GM10266 (cell line): ENCODE data around the gene TBC1D24.
"Not testable (repeated sequence)": the region's sequence is repeated elsewhere in the genome, so short reads cannot be mapped to it uniquely, and the experiment has no call there.

Experiments used
- DNase-seq: peaks from one replicate; pipeline ENCODE4 v3.0.0; 2012; ENCODE audit errors: extremely low spot score
- TF ChIP-seq, protein P1 (sequence below): IDR thresholded peaks from 2 replicates; pipeline ENCODE4 v1.5.1; 2012; ENCODE audit warnings: mild to moderate bottlenecking, low read depth; ENCODE audit not compliant: control insufficient read depth, insufficient read depth; ENCODE audit errors: missing control alignments

Gene TBC1D24

DNA sequence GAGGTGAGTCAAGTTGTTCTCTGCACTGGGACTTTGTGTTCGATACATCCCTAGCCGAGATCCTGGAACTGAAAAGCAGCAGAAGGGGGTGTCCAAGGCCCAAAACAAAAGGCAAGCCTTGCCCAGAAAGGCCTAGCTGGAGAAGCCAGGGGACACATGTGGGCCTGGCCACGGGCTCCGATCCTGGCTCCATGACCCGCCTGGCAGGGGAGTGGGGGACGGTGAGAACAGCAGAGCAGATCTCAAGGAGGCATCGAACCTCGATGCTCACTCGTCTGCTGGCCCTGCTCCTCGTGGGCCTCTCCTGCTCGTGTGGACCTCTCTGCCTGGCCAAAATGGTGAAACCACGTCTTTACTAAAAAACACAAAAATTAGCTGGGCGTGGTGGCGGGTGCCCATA, 36.8 kb upstream of the TBC1D24 start:
- no peak for DNase-seq
- TF ChIP-seq, protein P1, sequence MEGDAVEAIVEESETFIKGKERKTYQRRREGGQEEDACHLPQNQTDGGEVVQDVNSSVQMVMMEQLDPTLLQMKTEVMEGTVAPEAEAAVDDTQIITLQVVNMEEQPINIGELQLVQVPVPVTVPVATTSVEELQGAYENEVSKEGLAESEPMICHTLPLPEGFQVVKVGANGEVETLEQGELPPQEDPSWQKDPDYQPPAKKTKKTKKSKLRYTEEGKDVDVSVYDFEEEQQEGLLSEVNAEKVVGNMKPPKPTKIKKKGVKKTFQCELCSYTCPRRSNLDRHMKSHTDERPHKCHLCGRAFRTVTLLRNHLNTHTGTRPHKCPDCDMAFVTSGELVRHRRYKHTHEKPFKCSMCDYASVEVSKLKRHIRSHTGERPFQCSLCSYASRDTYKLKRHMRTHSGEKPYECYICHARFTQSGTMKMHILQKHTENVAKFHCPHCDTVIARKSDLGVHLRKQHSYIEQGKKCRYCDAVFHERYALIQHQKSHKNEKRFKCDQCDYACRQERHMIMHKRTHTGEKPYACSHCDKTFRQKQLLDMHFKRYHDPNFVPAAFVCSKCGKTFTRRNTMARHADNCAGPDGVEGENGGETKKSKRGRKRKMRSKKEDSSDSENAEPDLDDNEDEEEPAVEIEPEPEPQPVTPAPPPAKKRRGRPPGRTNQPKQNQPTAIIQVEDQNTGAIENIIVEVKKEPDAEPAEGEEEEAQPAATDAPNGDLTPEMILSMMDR, result no peak

DNA sequence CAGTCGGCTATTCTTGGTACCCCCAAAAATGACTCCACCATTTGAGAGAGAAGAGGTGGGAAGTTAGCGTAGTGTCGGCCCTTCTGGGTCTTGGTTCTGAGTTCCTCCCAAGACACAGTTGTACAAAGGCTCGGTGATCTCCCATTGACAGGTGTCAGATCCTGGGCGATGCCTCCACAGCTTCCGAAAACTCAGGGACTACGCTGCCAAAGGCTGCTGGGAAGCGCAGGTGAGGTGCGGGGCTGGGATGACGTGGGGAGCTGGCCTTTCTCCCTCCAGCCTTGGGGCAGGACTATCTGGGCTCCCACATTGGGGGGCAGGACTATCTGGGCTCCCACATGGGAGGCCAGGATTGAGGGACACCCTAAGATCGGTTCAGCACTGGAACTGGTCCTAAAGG, 35.3 kb upstream of the TBC1D24 start:
- TF ChIP-seq, protein P1, result no peak
- no peak for DNase-seq

DNA sequence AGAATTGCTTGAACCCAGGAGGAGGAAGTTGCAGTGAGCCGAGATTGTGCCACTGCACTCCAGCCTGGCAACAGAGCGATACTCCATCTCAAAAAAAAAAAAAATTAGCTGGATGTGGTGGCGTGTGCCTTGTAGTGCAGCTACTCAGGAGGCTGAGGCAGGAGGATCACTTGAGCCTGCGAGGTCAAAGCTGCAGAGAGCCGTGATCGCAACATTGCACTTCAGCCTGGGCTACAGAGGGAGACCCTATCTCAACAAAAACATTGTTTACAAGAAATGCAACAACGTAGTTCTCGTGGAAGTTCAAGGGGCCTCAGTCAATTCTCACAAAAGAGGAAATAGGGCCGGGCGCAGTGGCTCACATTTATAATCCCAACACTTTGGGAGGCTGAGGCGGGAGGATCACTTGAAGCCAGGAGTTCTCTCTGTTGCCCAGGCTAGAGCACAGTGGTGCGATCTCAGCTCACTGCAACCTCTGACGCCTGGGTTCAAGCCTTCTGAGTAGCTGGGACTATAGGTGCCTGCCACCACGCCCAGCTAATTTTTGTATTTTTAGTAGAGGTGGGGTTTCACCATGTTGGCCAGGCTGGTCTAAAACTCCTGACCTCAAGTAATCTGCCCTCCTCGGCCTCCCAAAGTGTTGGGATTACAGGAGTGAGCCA, 33.7 kb upstream of the TBC1D24 start:
- DNase-seq, result not testable (repeated sequence)

DNA sequence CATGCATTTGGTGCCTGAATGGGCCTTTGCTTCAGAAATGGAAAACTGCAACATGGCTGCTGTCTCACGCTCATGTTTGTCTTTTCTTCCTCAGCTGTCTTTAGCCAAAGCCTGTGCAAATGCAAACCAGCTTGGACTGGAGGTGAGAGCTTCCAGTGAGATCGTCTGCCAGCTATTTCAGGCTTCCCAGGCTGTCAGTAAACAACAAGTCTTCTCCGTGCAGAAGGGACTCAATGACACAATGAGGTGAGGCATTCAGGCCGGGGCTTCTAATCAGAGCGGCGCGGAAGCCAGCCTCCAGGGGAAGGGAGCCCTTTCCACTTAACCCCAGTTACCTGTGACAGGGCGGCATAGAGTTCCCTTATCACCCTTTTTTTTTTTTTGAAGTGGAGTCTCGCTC, 31.4 kb upstream of the TBC1D24 start:
- DNase-seq, result no peak
- TF ChIP-seq, protein P1, result no peak

DNA sequence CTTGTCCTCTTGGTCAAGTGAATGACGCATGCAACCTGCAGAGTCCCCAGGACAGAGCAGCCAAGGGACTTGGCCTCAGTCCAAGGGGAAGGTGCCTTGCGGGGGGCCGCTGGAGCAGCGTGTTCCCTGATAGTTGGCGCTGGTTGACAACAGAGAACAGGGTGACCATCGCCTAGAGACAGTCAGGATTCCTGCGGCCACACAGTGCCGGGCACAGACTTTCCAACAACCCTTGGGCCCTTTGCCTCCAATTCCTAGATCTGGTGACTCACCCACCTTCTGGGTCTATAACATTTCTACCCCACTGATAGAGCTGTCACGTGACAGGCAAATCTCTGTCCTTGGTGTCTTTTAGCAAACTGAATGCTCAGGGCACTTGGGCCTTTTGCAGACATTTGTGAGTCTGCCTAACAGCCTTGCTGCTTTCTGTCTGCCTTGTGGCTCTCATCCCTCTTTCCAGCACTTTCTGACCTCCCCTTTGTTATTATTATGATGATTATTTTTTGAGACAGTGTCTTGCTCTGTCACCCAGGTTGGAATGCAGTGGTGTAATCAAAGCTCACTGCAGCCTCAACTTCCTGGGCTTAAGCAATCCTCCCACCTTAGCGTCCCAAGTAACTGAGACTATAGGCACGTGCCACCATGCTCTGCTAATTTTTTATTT, 26.9 kb upstream of the TBC1D24 start:
- no peak for DNase-seq
- TF ChIP-seq, protein P1, result no peak

DNA sequence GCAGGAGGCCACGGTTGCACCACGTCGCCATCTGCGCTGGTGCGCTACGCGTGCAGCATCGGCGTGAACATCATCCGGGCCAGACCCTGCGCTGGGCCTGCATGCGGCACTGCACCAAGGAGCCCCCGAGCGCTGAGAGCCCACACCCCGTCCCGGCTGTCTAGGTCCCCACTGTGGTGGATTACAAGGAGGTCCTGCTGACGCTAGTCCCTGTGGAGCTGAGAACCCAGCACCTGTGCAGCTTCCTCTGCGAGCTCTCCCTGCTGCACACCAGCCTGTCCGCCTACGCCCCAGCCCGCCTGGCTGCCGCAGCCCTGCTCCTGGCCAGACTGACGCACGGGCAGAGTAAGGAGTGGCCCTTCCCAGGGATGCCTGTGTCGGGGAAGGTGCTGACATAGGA, 25.8 kb upstream of the TBC1D24 start:
- no peak for DNase-seq
- TF ChIP-seq, protein P1, result no peak

DNA sequence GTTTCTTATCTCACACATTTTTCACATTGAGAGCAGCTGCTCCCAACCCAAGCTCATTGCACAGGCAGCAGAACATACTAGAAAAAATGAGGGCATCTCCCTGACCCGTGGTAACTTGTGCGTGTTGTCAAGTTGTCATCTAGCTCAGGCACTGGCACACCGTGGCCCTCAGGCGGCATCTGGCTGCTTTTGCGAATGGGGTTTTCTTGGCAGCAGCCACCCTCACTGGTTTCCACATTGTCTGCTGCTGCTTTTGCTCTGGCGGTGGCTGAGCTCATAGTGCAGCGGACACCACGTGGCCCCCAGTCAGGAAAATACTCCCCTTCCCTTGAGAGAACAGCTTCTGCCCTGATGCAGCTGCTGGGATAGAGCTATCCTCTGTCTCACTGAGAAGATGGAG, 24.4 kb upstream of the TBC1D24 start:
- DNase-seq, result no peak
- TF ChIP-seq, protein P1, result no peak

DNA sequence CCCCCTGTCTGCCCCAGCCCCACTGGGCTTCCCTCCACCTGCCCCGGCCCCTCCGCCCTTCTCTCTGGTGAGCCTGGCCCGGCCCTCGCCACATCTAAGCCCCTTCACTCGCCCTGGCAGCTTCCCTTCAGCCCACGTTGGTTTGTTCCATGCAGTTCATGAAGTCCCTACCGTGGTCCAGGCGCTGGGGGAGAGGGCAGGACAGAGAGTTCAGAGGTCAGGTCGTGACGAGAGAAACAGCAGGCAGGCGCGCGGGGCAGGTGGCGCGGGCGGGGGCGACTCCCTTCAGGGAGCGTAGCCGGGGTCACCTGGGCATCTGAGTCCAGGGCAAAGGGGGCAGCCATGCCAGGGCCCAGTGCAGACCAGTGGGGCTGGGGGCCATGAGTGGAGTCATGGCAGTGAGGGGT, 23.9 kb upstream of the TBC1D24 start:
- no peak for DNase-seq
- TF ChIP-seq, protein P1, result no peak
